Esophagus squamous epithelium (tissue), 5 donors: ENCODE data around the gene DNAJC24. TPM values are rescaled to one million over a fixed set of nuclear protein-coding genes. Genes with fewer than 3 reads are reported as not detected.

Experiments used
- DNase-seq: peaks from one replicate; lab custom pipeline; 2025; lab: John Stamatoyannopoulos, UW
- H3K27ac ChIP-seq, 4 donors: fragments of 200-600 bp; sonication (generic); one replicate each; pipeline ENCODE4 v1.5.1; 2016 to 2019; ENCODE audit warnings: mild to moderate bottlenecking in 1 of 4
- H3K27me3 ChIP-seq, 4 donors: fragments of 200-600 bp; sonication (generic); 1 replicate in 3 of 4; 2 replicates in 1 of 4; pipeline versions ENCODE4 v1.5.1 to v1.6.0; 2017 to 2021; ENCODE audit warnings: antibody characterized with exemption in 1 of 4
- H3K36me3 ChIP-seq, 3 donors: fragments of 200-600 bp; sonication (generic); one replicate each; pipeline ENCODE4 v1.5.1; 2016 to 2019
- H3K4me1 ChIP-seq, 3 donors: fragments of 200-600 bp; sonication (generic); one replicate each; pipeline ENCODE4 v1.5.1; 2017 to 2019
- H3K4me3 ChIP-seq, 4 donors: fragments of 200-600 bp; sonication (generic); 1 replicate in 3 of 4; 2 replicates in 1 of 4; pipeline ENCODE4 v1.5.1; 2016 to 2019; ENCODE audit warnings: mild to moderate bottlenecking in 2 of 4, moderate library complexity in 1 of 4
- H3K9me3 ChIP-seq, 3 donors: fragments of 200-600 bp; sonication (generic); one replicate each; pipeline ENCODE4 v1.5.1; 2016 to 2019
- POLR2A ChIP-seq, 4 donors: fragments of 450-650 bp; IDR thresholded peaks; one replicate each; pipeline ENCODE4 v1.6.1; 2017; ENCODE audit warnings: antibody characterized with exemption in 4 of 4, mild to moderate bottlenecking in 4 of 4, moderate library complexity in 3 of 4
- WGBS, 2 donors: methylation state at CpG; one replicate each; pipeline ENCODE4 v1.1.5; 2018; 5-methylcytosine and 5-hydroxymethylcytosine counted together
- intact Hi-C: fragments of 100-400 bp; cut with DNase I; formaldehyde crosslinking; loops from one replicate; pipeline ENCODE4 v1.15.0; 2022
- total RNA-seq, 4 donors: library from RNA; depleted of rRNA; stranded (reverse); fragments of >200 nt; gene quantifications; one replicate each; pipeline ENCODE4 v1.1.0, GENCODE V29; 2016
- TF ChIP-seq, protein P1 (sequence below), 6 experiments: fragments of 450-650 bp in 4 of 6; fragments of 200-600 bp in 2 of 6; sonication (generic) in 2 of 6; IDR thresholded peaks; one replicate each; pipeline ENCODE4 v1.5.1; 2016 to 2019; ENCODE audit warnings: antibody characterized with exemption in 6 of 6, mild to moderate bottlenecking in 4 of 6, moderate library complexity in 4 of 6
- donor health status: DM: yes; HTN: yes; CAD: no.

Gene DNAJC24
- total RNA-seq, 4 donors from 2014 or later: 4.3 to 15.6 (median 8.6) TPM

- TF ChIP-seq, protein P1, sequence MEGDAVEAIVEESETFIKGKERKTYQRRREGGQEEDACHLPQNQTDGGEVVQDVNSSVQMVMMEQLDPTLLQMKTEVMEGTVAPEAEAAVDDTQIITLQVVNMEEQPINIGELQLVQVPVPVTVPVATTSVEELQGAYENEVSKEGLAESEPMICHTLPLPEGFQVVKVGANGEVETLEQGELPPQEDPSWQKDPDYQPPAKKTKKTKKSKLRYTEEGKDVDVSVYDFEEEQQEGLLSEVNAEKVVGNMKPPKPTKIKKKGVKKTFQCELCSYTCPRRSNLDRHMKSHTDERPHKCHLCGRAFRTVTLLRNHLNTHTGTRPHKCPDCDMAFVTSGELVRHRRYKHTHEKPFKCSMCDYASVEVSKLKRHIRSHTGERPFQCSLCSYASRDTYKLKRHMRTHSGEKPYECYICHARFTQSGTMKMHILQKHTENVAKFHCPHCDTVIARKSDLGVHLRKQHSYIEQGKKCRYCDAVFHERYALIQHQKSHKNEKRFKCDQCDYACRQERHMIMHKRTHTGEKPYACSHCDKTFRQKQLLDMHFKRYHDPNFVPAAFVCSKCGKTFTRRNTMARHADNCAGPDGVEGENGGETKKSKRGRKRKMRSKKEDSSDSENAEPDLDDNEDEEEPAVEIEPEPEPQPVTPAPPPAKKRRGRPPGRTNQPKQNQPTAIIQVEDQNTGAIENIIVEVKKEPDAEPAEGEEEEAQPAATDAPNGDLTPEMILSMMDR (IDR thresholded peaks at IDR 0.05): no peak
- TF ChIP-seq POLR2A (IDR thresholded peaks at IDR 0.05): no peak
- 92 to 98% methylated on average over 4 of the region's 4 CpGs for WGBS, 2 donors
- H3K4me1 ChIP-seq: no peaks in the 10 kb centered on the region
- no peak overlapping the region for H3K4me3 ChIP-seq
- no peak for DNase-seq
- H3K27ac ChIP-seq: no peak overlapping the region
- no peaks in the 10 kb centered on the region for H3K27me3 ChIP-seq
- peaks cover 0 to 15% (median 0%) of the 10 kb centered on the region in 3 donors for H3K36me3 ChIP-seq
- intact Hi-C loops: no loop called here
- H3K9me3 ChIP-seq: no peaks in the 10 kb centered on the region
Observed at GRCh38 chr11:31445621-31446020, 76.0 kb downstream of the DNAJC24 start.

GRCh38 chr11:31449040-31449439, 79.4 kb downstream of the DNAJC24 start:
- Histone ChIP-seq H3K36me3 (peaks cover 0 to 21% (median 0%) of the 10 kb centered on the region in 3 donors), H3K27ac (no peak overlapping the region), H3K27me3 (no peaks in the 10 kb centered on the region), H3K9me3 (no peaks in the 10 kb centered on the region), H3K4me3 (no peak overlapping the region), H3K4me1 (no peaks in the 10 kb centered on the region)
- TF ChIP-seq POLR2A (IDR thresholded peaks at IDR 0.05): no peak
- TF ChIP-seq, protein P1 (IDR thresholded peaks at IDR 0.05): no peak
- intact Hi-C loops: no loop called here
- DNase-seq: no peak
- WGBS, 2 donors: 69 to 73% methylated on average over 2 of the region's 2 CpGs

DNA sequence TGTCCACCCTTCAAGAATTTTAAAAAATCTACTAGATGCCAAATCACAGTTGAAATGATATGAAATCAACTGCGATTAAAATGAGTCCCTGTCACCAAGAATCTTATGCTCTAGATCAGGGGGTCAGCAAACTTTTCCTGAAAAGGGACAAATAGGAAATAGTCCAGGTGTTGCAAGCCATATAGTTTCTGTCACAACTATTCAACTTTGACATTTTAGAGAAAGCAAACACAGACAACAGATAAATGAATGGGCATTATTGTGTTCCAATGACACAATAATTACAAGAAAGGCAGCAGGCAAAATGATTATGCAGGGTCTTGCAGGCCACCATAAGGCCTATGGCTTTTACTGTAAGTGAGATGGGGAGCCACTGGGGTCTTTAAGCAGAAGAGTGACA, 81.2 kb downstream of the DNAJC24 start:
- Histone ChIP-seq H3K9me3 (no peaks in the 10 kb centered on the region), H3K4me3 (no peak overlapping the region), H3K27me3 (no peaks in the 10 kb centered on the region), H3K36me3 (peaks cover 0 to 21% (median 0%) of the 10 kb centered on the region in 3 donors), H3K4me1 (no peaks in the 10 kb centered on the region), H3K27ac (no peak overlapping the region)
- no peak for TF ChIP-seq POLR2A (IDR thresholded peaks at IDR 0.05)
- 87 to 92% methylated on average over 1 of the region's 1 CpG for WGBS, 2 donors
- DNase-seq: no peak
- intact Hi-C loops: no loop called here

DNA sequence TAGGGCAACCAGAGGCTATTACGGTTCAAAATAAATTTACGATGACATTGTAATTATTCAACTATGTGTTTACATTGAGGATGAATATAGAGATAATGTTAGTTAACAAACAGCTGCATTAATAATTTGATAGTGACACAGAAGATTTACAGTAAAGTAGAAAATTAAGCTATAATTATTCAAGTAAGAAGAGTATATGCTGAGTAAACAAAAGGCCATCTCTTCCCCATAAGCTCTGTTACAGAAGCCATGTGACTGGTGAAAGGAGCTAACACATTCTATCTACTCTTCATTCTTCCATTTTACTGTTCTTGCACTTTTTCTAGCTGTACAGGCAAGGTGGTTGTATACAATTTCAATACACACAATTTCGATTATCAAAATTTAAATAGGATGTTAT, 85.5 kb downstream of the DNAJC24 start:
- DNase-seq: no peak
- no peak overlapping the region for H3K4me3 ChIP-seq
- no peak for TF ChIP-seq POLR2A (IDR thresholded peaks at IDR 0.05)
- TF ChIP-seq, protein P1 (IDR thresholded peaks at IDR 0.05): no peak
- H3K9me3 ChIP-seq: no peaks in the 10 kb centered on the region
- intact Hi-C loops: no loop called here
- H3K27ac ChIP-seq: no peak overlapping the region
- 89 to 98% methylated on average over 3 of the region's 3 CpGs for WGBS, 2 donors
- peaks cover 0 to 24% (median 0%) of the 10 kb centered on the region in 3 donors for H3K36me3 ChIP-seq
- H3K27me3 ChIP-seq: no peaks in the 10 kb centered on the region
- H3K4me1 ChIP-seq: no peaks in the 10 kb centered on the region

DNA sequence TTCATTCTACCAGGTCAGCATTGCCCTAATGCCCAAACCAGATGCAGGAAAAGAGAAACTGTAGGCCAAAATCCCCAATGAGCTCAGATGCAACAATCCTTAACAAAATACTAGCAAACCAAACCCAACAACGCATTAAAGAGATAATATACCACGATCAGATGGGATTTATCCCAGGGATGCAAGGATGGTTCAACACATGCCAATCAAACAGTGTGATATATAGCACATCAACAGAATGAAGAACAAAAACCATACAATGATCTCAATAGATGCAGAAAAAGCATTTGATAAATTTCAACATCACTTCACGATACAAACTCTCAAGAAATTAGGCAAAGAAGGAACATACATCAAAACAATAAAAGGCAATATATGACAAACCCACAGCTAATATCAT, 94.8 kb downstream of the DNAJC24 start:
- Histone ChIP-seq H3K4me3 (no peak overlapping the region), H3K4me1 (no peaks in the 10 kb centered on the region), H3K9me3 (peaks cover 0 to 7% (median 0%) of the 10 kb centered on the region in 3 donors), H3K27ac (no peak overlapping the region), H3K36me3 (peaks cover 0 to 10% (median 0%) of the 10 kb centered on the region in 3 donors), H3K27me3 (no peaks in the 10 kb centered on the region)
- TF ChIP-seq, protein P1 (IDR thresholded peaks at IDR 0.05): no peak
- no peak for TF ChIP-seq POLR2A (IDR thresholded peaks at IDR 0.05)
- WGBS, 2 donors: 94 to 96% methylated on average over 3 of the region's 3 CpGs
- no peak for DNase-seq
- intact Hi-C loops: no loop called here

DNA sequence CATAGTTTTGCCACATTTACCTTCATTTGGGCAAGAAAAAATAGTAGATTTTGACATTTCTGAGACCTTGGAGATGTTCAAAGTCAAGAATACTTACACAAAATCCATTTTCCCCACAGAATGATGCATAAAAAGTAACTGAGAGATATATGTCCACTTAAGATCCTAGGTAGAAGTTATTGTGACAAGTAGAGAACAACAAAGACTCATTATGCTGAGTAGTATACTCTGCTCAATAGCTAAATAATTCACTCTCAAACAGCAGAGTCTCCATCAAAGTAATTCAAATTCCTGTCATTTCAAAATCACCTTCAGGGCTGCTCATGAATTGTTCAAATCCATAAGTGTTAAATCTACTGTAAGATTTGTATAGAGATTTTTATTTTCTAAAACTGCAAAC, 104.4 kb downstream of the DNAJC24 start:
- Histone ChIP-seq H3K4me3 (no peak overlapping the region), H3K9me3 (no peaks in the 10 kb centered on the region), H3K36me3 (no peaks in the 10 kb centered on the region), H3K27ac (no peak overlapping the region), H3K4me1 (no peaks in the 10 kb centered on the region), H3K27me3 (no peaks in the 10 kb centered on the region)
- intact Hi-C loops: no loop called here
- DNase-seq: no peak
- no peak for TF ChIP-seq POLR2A (IDR thresholded peaks at IDR 0.05)
- TF ChIP-seq, protein P1 (IDR thresholded peaks at IDR 0.05): no peak
